OCI-LY1 (cell line): Measurements from ENCODE around the gene MEMO1.

Experiments used
- CTCF ChIP-seq: fragments of 200-600 bp; sonication (generic), shearing (Covaris generic); IDR thresholded peaks from 2 replicates; pipeline ENCODE4 v1.5.1; 2017; ENCODE audit warnings: mild to moderate bottlenecking, antibody characterized with exemption, low read length, moderate library complexity, mixed read lengths
- EZH2 ChIP-seq: fragments of 200-600 bp; sonication (generic), shearing (Covaris generic); IDR thresholded peaks from 2 replicates; pipeline ENCODE4 v1.8.0; 2017; ENCODE audit warnings: borderline replicate concordance, mixed run types, mild to moderate bottlenecking, antibody characterized with exemption, low read length, moderate library complexity, mixed read lengths

GRCh38 chr2:31998731-31999383 is 12.0 kb downstream of the MEMO1 start:
- TF ChIP-seq CTCF: no peak
- no peak for TF ChIP-seq EZH2
